Thyroid gland (tissue), 4 donors: ENCODE results near the gene KIR2DL1.
"Not testable (repeated sequence)": the region's sequence is repeated elsewhere in the genome, so short reads cannot be mapped to it uniquely, and the experiment has no call there.

Source experiments
- CTCF ChIP-seq, 6 experiments: fragments of 200-600 bp in 3 of 6; fragments of 450-650 bp in 3 of 6; sonication (generic) in 3 of 6; IDR thresholded peaks; one replicate each; pipeline ENCODE4 v1.5.1; 2016 to 2019; ENCODE audit warnings: antibody characterized with exemption in 6 of 6, mild to moderate bottlenecking in 2 of 6, inconsistent platforms in 1 of 6, moderate library complexity in 1 of 6
- POLR2A ChIP-seq, 2 donors: fragments of 450-650 bp; IDR thresholded peaks; one replicate each; pipeline ENCODE4 v1.6.1; 2017; ENCODE audit warnings: antibody characterized with exemption in 2 of 2, mild to moderate bottlenecking in 2 of 2, moderate library complexity in 1 of 2

DNA sequence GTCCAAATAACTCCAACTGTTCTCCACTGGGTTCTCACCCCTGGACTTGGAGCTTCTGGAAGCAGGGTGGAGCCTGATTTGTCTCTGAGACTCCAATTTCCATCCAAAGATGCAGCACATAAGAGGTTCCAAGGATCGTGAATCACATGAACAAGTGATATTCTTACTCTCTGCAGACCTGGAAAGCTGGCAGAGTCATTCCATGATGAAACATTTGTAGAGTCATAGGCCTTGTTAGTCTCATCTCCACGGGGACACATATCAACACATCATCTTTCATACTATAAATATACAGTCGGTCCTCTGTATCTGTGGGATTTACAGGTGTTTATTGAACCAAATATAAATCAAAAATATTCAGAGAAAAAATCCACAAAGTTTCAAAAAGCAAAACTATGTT is 45.0 kb downstream of the KIR2DL1 start:
- TF ChIP-seq POLR2A, CTCF (IDR thresholded peaks at IDR 0.05): not testable (repeated sequence)
